ENCODE measurements around the gene ADPGK.
"Not testable (repeated sequence)": the region's sequence is repeated elsewhere in the genome, so short reads cannot be mapped to it uniquely, and the experiment has no call there.

The ADPGK gene

DNA sequence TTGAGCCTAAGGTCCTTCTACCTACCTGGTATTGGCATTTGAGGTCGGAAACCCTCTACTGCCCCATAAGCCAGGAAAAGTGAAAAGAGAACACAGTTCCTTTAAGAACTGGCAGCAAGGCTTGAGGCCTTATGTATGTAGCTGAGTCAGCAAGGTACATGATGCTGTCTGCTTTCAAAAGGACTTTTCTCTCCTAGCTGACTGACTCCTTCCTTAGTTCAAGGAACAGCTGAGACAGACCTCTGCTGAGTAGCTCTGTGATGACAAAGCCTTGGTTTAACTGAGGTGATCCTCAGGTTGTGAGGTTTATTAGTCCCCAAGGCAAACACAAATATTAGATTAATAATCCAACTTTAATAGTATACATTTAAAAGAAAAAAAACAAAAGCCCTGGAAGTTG, 45.8 kb downstream of the ADPGK start:
- DNase-seq, result no peak

DNA sequence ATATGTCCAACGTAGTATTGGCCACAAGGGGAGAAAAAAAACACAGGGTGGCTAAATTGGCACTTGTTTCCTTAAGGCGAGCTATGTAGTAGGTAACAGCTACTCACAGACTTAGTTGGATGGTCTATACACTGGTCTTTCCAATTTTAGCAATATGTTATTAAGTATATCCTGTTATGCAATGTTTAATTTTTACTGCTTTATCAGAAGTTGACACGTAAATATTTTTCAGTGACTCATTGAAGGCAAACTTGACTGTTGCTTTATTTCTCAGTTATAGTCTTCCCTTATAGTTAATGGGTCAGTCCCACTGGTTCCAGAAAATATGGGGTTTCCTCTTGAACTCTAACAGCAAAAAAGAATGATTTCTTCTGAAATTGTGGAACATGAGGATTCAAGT, 46.5 kb downstream of the ADPGK start:
- DNase-seq, result peak; percentile 62

DNA sequence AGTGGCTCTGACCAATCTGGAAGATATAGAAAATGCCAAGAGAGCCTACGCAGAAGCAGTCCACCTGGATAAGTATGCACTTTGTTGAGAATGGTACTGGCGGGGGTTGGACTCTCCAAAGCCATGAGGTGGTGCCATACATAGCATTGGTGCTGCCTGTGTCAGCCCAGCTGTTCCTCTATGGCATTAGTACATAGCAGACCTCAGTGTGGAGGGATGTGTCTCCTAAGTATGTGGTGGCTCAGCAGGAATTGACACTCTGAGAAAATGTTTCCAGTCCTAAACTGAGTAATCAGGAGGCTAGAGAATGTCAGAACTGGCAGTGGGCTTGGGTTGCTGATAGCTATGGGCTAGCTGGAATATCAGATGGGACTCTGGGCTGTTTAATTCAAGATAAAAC, 48.4 kb downstream of the ADPGK start:
- DNase-seq, result no peak

DNA sequence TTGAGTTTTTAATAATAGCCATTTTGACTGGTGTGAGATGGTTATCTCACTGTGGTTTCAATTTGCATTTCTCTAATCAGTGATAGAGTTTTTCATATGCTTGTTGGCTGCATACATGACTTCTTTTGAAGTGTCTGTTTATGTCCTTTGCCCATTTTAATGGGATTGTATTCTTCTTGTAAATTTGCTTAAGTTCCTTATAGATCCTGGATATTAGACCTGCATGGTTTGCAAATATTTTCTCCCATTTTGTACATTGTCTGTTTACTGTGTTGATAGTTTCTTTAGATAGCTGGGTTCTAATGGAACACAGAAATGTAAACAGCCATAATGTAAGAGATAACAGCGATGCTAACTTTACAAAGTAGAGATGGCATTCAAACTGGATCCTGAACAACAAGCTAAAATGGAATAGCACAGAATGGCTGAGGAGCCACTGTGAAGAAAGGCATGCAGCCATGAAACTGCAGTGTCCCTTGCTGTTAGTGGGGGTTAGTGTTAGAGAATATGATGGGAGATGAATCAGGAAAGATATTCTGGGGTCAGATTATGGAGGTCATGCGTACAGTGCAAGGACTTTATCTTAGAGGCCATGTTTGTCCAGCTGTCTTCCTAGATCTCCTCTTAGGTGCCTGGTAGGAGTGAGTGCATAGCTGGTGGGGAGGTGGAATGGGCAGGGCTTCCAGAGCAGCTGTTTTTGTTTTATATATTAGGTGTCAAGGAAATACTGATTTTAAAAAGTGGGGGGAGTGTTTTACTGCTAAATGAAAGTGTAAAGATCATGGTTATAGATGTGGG, 49.4 kb downstream of the ADPGK start:
- DNase-seq, result no peak

DNA sequence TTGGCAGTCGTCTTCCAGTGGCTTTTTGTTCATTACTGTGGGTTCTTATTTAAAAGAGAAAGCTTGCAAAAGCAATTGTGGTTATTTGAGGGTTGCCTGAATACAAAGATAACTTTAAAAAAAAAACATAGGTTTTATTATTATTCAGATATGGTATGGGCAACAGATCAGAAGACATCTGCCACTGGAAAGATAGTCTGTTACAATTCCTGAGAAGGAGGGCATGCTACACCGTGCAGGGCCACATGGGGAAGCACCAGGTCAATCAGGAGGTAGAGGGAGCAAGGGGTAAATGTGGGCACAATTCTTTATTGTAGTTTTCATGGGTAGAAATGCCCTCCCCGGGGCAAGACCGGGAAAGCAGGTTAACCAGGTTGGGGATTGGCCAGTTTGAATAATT, 51.0 kb downstream of the ADPGK start:
- DNase-seq, result no peak

DNA sequence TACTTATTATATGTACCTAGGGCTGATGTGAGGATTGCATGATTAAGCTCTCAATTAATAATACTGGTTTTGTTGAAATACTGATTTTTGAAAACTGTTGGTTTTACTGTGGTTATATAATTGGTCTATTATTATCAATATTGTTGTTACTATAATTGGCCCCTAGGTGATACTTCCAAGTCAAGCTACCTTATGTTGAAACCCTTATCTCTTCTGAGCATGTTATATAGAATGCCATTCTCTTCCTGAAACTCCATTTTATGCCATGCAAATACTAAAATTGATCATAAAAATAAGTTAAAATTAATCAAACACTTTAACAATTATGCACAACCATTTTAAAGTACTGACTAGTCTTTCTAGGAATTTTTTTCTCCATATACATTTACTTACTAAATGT, 51.5 kb downstream of the ADPGK start:
- DNase-seq, result no peak

DNA sequence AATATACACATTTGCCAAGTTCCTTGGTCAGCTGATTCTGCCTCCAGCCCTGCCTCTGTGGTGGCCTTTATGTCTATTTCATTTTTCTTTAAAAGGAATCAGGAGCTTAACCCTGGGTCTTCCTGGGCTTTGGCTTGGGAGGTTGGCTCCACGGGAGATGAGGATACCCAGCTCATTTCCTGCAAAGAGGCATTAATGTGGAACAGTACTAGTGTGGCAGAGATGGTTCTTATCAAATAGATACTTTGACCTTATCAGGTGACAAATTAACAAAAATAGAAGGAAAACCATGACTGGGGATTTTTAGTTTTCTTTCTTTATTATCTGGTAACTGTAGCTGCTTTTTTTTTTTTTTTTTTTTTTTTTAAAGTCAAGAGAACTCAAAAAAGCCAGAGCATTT, 54.7 kb downstream of the ADPGK start:
- DNase-seq, result no peak

DNA sequence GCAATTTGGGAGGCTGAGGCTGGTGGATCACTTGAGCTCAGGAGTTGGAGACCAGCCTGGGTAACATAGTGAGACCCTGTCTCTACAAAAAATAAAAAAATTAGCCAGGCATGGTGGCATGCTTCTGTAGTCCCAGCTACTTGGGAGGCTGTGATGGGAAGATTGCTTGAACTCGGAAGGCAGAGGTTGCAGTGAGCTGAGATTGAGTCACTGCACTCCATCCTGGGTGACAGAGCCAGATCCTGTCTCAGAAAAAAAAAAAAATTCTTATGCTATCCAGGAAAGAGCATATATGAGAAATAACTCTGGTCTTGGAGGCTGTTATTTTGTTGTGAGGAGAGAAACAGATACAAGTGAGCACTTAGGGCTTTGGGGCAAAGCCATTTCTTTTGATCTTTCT, 55.3 kb downstream of the ADPGK start:
- DNase-seq, result not testable (repeated sequence)

DNA sequence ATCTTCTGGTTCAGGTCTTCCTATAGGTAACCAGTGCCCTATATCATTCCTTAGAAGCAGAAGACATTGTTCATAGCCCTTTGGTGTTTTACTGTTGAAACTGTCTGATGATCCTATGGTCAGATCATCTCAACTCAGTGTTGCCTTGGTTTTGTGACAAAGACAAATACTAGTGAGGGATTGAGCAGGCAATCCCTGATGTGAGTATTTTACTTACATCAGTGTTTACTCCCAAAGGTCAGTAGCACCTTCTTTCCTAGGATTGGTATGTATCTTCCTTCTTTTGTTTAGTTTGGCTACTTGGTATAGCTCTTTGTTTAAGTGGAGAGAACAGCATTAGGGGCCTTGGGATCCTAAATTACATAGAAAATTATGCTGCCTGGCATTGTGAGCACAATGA, 56.4 kb downstream of the ADPGK start:
- DNase-seq, result no peak

DNA sequence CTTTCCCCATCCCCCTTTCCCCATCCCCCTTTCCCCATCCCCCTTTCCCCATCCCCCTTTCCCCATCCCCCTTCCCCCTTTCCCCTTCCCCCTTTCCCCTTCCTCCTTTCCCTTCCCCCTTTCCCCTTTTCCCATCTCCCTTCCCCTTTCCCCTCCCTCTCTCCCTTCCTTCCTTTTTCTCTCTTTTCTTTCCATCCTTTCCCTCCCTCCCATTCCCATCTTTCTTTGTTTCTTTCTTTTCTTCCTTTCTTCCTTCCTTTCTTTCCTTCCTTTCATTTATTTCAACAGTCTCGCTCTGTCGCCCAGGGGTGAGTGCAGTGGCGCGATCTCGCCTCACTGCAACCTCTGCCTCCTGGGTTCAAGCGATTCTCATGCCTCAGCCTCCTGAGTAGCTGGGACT, 57.7 kb downstream of the ADPGK start:
- not testable (repeated sequence) for DNase-seq

DNA sequence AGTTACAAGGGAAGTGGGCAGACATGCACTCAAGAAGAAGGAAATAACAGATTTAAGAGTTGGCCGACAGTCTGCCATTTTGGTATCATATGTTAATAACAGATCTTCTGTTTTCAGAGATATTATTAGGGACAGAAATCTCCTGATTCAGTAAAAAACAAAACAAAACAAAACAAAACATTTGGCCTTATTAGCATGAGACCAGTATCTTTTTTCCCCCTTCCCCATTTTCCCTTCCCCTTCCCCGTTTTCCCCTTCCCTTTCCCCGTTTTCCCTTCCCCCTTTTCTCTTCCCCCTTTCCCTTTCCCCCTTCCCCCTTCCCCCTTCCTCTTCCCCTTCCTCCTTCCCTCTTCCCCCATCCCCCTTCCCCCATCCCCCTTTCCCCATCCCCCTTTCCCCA, 58.1 kb downstream of the ADPGK start:
- no peak for DNase-seq

DNA sequence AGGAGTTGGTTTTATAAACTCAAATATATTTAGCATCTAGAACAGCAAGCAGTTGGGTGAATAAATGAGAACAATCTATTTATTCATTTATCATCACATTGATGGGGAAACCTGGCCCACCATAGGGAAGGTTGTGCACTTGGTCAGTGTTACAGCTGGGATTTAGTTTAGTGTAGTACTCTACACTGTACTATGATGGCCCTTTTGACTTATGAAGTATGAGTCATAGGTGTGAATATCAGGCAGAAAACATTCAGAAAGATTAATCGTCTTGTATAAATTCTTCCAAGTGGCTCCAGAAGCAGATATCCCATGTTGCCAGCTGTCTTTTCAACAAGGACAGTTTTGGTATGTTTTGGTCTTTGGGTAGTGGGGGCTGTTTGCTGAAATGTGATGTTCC, 59.5 kb downstream of the ADPGK start:
- DNase-seq, result no peak

DNA sequence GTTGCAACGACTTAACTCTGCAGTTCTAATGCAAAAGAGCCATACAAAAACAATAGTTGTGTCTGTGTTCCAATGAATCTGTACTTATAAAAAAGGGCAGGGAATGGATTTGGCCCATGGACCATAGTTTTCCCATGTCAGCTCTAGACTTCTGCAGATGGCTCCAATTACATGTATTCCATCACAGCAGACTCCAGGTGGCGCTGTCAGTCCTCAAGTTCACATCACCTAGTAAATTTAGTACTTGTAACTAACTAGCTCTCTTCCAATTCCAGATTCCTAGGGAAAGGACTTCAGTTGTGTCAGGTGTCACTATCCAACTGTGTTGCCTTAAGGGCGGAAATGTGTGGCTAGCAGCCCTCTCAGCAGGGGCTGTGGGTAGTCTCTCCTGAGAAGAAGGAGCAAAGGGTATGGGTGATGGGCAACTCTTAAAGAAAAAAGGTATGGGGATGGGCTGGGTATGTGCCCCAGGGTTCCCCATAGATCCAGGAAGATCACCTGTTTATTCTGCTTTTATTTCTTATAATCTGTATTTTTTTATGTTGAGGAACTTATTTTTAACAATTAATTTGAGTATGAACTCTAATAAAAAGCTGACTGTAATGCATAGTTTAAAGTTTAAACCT, 61.4 kb downstream of the ADPGK start:
- peak; percentile 74 for DNase-seq

DNA sequence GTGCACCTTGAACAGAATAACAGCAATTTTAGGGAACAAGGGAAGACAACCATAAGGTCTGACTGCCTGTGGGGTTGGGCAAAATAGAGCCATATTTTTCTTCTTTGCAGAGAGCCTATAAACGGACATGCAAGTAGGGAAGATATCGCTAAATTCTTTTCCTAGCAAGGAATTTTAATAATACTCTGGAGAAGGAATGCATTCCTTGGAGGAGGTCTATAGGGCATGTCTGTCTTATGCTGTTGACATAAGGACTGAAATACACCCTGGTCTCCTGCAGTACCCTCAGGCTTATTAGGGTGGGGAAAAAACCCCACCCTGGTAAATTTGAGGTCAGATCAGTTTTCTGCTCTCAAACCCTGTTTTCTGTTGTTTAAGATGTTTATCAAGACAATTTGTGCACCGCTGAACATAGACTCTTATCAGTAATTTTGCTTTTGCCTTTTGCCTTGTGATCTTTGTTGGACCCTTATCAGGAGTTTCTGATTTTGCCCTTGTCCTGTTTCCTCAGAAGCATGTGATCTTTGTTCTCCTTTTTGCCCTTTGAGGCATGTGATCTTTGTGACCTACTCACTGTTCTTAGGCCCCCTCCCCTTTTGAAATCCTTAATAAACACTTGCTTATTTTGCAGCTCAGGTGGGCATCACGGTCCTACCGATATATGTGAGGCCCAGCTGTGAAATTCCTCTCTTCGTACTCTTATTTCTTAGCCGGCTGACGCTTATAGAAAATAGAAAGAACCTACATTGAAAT, 74.8 kb downstream of the ADPGK start:
- DNase-seq, result not testable (repeated sequence)

DNA sequence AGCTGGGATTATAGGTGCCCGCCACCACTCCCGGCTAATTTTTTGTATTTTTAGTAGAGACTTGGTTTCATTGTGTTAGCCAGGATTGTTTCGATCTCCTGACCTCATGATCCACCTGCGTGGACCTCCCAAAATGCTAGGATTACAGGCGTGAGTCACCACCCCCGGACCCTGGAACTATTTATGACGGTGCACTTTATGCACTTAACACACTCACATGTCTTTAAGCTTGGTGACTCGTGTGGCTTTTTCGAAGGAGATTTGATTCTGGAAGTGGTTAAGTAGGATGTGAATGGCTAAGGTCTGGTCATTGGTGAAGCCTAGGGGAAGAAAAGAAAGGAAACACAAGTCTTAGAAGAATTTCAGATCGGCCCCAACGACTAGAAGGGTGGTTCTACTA, 77.3 kb downstream of the ADPGK start:
- DNase-seq, result no peak
